ENCODE results near the gene NLRP6. TPM values are rescaled to one million over a fixed set of nuclear protein-coding genes. Genes with fewer than 3 reads are reported as not detected.

Gene NLRP6
- polyA plus RNA-seq, 1 of the 3 experiments (the other 2 are of a cell fraction), result not detected

- WGBS (ENCODE audit: low lambda C conversion rate), result 88% methylated on average over 26 of the region's 30 CpGs
- Histone ChIP-seq H3K4me2 (no peak overlapping the region), H3K4me1 (ENCODE audit: control insufficient read depth in 1 of 2, insufficient read depth in 2 of 2, low read depth in 1 of 2, low read length in 1 of 2) (no peaks in the 10 kb centered on the region; a peak in 1 of 4 replicates), H3K36me3 (replicated peaks in 1 of 2; ENCODE audit: control insufficient read depth in 1 of 2, insufficient read depth in 2 of 2, low read length in 1 of 2) (no peaks in the 10 kb centered on the region), H3F3A (replicated peaks; ENCODE audit: insufficient read depth) (no peaks in the 10 kb centered on the region), H3K9ac (no peak overlapping the region), H3K79me2 (ENCODE audit: insufficient read depth) (no peaks in the 10 kb centered on the region), H3K27me3 (ENCODE audit: insufficient read depth) (no peaks in the 10 kb centered on the region), H2AFZ (ENCODE audit: low read depth) (no peak overlapping the region), H3K4me3 (ENCODE audit: low read depth in 2 of 2, low read length in 1 of 2) (no peak overlapping the region), H3K27ac (ENCODE audit: low read depth in 2 of 2, low read length in 1 of 2) (no peak overlapping the region), H3K9me2 (no peaks in the 10 kb centered on the region), H4K20me1 (ENCODE audit: insufficient read depth) (no peaks in the 10 kb centered on the region), H3K9me3 (no peaks in the 10 kb centered on the region)
- no peak for DNase-seq
- POLR2A ChIA-PET, result no interaction called here
- CTCF ChIA-PET, result interaction anchor here (1.3 kb wide), 1 partner anchor 21 kb away, joined by 4 read pairs; no protein-coding TSS in a partner anchor
- TF ChIP-seq MXI1 (IDR thresholded peaks at IDR 0.05; ENCODE audit: low read depth, low read length) (no peak), RXRA (IDR thresholded peaks at IDR 0.05; ENCODE audit: borderline replicate concordance, low read depth) (no peak), MEF2A (IDR thresholded peaks at IDR 0.05; ENCODE audit: borderline replicate concordance, low read depth) (no peak)
- TF ChIP-seq, protein P1, sequence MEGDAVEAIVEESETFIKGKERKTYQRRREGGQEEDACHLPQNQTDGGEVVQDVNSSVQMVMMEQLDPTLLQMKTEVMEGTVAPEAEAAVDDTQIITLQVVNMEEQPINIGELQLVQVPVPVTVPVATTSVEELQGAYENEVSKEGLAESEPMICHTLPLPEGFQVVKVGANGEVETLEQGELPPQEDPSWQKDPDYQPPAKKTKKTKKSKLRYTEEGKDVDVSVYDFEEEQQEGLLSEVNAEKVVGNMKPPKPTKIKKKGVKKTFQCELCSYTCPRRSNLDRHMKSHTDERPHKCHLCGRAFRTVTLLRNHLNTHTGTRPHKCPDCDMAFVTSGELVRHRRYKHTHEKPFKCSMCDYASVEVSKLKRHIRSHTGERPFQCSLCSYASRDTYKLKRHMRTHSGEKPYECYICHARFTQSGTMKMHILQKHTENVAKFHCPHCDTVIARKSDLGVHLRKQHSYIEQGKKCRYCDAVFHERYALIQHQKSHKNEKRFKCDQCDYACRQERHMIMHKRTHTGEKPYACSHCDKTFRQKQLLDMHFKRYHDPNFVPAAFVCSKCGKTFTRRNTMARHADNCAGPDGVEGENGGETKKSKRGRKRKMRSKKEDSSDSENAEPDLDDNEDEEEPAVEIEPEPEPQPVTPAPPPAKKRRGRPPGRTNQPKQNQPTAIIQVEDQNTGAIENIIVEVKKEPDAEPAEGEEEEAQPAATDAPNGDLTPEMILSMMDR (IDR thresholded peaks at IDR 0.05), result no peak
These were observed 47.8 kb downstream of the NLRP6 start for GRCh38 chr11:325796-326591.

DNA sequence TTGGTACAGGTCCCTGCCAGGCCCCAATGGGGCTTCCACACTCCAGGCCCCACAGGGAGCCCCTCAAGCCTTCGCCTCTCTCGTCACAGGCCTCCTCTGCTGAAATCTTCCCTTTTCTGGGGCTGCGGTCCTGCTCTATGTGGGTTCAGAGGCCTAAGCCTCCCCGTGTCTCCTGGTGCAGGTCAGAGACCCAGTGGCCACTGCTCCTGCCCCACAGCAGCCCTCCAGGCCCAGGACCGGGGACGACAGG is 48.3 kb downstream of the NLRP6 start:
- H3K9ac ChIP-seq, result no peak overlapping the region
- H3F3A ChIP-seq (replicated peaks; ENCODE audit: insufficient read depth), result no peaks in the 10 kb centered on the region
- H3K27me3 ChIP-seq (ENCODE audit: insufficient read depth), result no peaks in the 10 kb centered on the region
- no peaks in the 10 kb centered on the region; a peak in 1 of 4 replicates for H3K4me1 ChIP-seq (ENCODE audit: control insufficient read depth in 1 of 2, insufficient read depth in 2 of 2, low read depth in 1 of 2, low read length in 1 of 2)
- DNase-seq, result peak; percentile 6
- TF ChIP-seq RCOR1 (IDR thresholded peaks at IDR 0.05; ENCODE audit: low read length), result no peak
- no peak for TF ChIP-seq NRF1 (IDR thresholded peaks at IDR 0.05; ENCODE audit: low read depth, low read length)
- TF ChIP-seq EP300 (IDR thresholded peaks at IDR 0.05; ENCODE audit: borderline replicate concordance in 1 of 2, low read depth in 1 of 2, low read length in 1 of 2), result no peak
- no peak for TF ChIP-seq YY1 (IDR thresholded peaks at IDR 0.05; ENCODE audit: low read depth)
- no peak for TF ChIP-seq POLR2AphosphoS5 (IDR thresholded peaks at IDR 0.05; ENCODE audit: low read depth, low read length)
- TF ChIP-seq JUND (IDR thresholded peaks at IDR 0.05), result no peak
- TF ChIP-seq, protein P2, sequence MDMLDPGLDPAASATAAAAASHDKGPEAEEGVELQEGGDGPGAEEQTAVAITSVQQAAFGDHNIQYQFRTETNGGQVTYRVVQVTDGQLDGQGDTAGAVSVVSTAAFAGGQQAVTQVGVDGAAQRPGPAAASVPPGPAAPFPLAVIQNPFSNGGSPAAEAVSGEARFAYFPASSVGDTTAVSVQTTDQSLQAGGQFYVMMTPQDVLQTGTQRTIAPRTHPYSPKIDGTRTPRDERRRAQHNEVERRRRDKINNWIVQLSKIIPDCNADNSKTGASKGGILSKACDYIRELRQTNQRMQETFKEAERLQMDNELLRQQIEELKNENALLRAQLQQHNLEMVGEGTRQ (IDR thresholded peaks at IDR 0.05; ENCODE audit: borderline replicate concordance, low read depth, low read length), result no peak
- TF ChIP-seq RFX5 (IDR thresholded peaks at IDR 0.05; ENCODE audit: low read length), result no peak
- ChIA-PET POLR2A (no interaction called here), CTCF (interaction anchor here (1.3 kb wide), 1 partner anchor 21 kb away, joined by 4 read pairs; no protein-coding TSS in a partner anchor)
- no peak overlapping the region for H3K27ac ChIP-seq (ENCODE audit: low read depth in 2 of 2, low read length in 1 of 2)
- H2AFZ ChIP-seq (ENCODE audit: low read depth), result no peak overlapping the region
- H3K4me2 ChIP-seq, result no peak overlapping the region
- no peaks in the 10 kb centered on the region for H4K20me1 ChIP-seq (ENCODE audit: insufficient read depth)
- H3K9me2 ChIP-seq, result no peaks in the 10 kb centered on the region
- H3K36me3 ChIP-seq (replicated peaks in 1 of 2; ENCODE audit: control insufficient read depth in 1 of 2, insufficient read depth in 2 of 2, low read length in 1 of 2), result no peaks in the 10 kb centered on the region
- H3K4me3 ChIP-seq (ENCODE audit: low read depth in 2 of 2, low read length in 1 of 2), result no peak overlapping the region
- H3K9me3 ChIP-seq, result no peaks in the 10 kb centered on the region
- no peaks in the 10 kb centered on the region for H3K79me2 ChIP-seq (ENCODE audit: insufficient read depth)
- 82% methylated on average over 4 of the region's 6 CpGs for WGBS (ENCODE audit: low lambda C conversion rate)

Measured in SK-N-SH (cell line).